GM12878 (cell line): ENCODE measurements around the gene STK4. TPM values are rescaled to one million over a fixed set of nuclear protein-coding genes. Genes with fewer than 3 reads are reported as not detected.
A peak's percentile ranks its signal among the peaks of the same experiment; 100 is the strongest.

Experiments used
- ATAC-seq: fragments of 200-7000 bp; cut with Tn5 transposase; 3 replicates; pipeline ENCODE4 v1.9.1; 2020; ENCODE audit warnings: mild to moderate bottlenecking, moderate library complexity
- BruUV-seq: library from RNA; stranded (reverse); fragments of 400-500 nt; replicated peaks from 2 replicates; lab custom pipeline; 2021; lab: Mats Ljungman, UMichigan
- CTCF ChIA-PET: fragments of 300-600 bp; sonication (Branson Sonifier 250); formaldehyde crosslinking; extraction: SDS; loops from one replicate; lab custom pipeline; 2021; ENCODE audit warnings: inconsistent platforms; lab: Yijun Ruan, JAX
- POLR2A ChIA-PET: fragments of 350-600 bp; formaldehyde crosslinking; extraction: SDS; loops from one replicate; lab custom pipeline; 2021; ENCODE audit warnings: inconsistent platforms; lab: Charles Lee
- RAD21 ChIA-PET: fragments of 300-600 bp; sonication (Branson Sonifier 250); formaldehyde crosslinking; loops from one replicate; lab custom pipeline; 2023; ENCODE audit warnings: antibody characterized with exemption; ENCODE audit not compliant: unreplicated experiment; lab: Charles Lee
- SMC1A ChIA-PET: fragments of 300-600 bp; sonication (Branson Sonifier 250); formaldehyde crosslinking; loops from one replicate; lab custom pipeline; 2023; ENCODE audit not compliant: unreplicated experiment, uncharacterized antibody; lab: Charles Lee
- DNase-seq: peaks from one replicate; pipeline ENCODE4 v3.0.0-alpha.2; 2011; ENCODE audit warnings: low read depth, low spot score
- FAIRE-seq: peaks from 3 replicates; lab custom pipeline; 2011; peaks lifted over from hg19 to GRCh38; lab: Jason Lieb, UNC
- H2AFZ ChIP-seq: 2 replicates; pipeline ENCODE4 v1.6.0; 2011; ENCODE audit warnings: low read depth, low read length, control low read depth; ENCODE audit not compliant: control insufficient read depth
- H3K27ac ChIP-seq: 2 replicates; pipeline ENCODE4 v1.5.1; 2011; ENCODE audit warnings: control low read depth; ENCODE audit not compliant: control insufficient read depth, insufficient read depth
- H3K27me3 ChIP-seq, 2 experiments: replicated peaks in 1 of 2; 2 replicates each; pipeline versions ENCODE4 v1.6.0 to v1.6.1; 2011; ENCODE audit warnings: low read length in 1 of 2; ENCODE audit not compliant: control insufficient read depth in 2 of 2, insufficient read depth in 2 of 2
- H3K36me3 ChIP-seq, 2 experiments: 2 replicates each; pipeline ENCODE4 v1.5.1; 2011; ENCODE audit warnings: low read length in 1 of 2; ENCODE audit not compliant: control insufficient read depth in 2 of 2, insufficient read depth in 2 of 2
- H3K4me1 ChIP-seq: 2 replicates; pipeline ENCODE4 v1.6.1; 2011; ENCODE audit warnings: mild to moderate bottlenecking, low read length, moderate library complexity, mixed read lengths; ENCODE audit not compliant: control insufficient read depth, insufficient read depth
- H3K4me2 ChIP-seq: 2 replicates; pipeline ENCODE4 v1.6.0; 2011; ENCODE audit warnings: control low read depth; ENCODE audit not compliant: control insufficient read depth, insufficient read depth
- H3K4me3 ChIP-seq: fragments of 200-600 bp; sonication (generic); 2 replicates; pipeline ENCODE4 v1.5.1; 2016
- H3K79me2 ChIP-seq: 2 replicates; pipeline ENCODE4 v1.6.0; 2011; ENCODE audit warnings: low read length; ENCODE audit not compliant: control insufficient read depth, insufficient read depth
- H3K9ac ChIP-seq: 2 replicates; pipeline ENCODE4 v1.8.0; 2011; ENCODE audit warnings: low read length, control low read depth, mixed read lengths; ENCODE audit not compliant: control insufficient read depth, insufficient read depth
- H3K9me3 ChIP-seq: replicated peaks from 3 replicates; pipeline ENCODE4 v1.5.1; 2011; ENCODE audit warnings: mild to moderate bottlenecking, low read length; ENCODE audit not compliant: control insufficient read depth, insufficient read depth
- H4K20me1 ChIP-seq: 2 replicates; pipeline ENCODE4 v1.6.0; 2011; ENCODE audit not compliant: control insufficient read depth, insufficient read depth
- JUNB ChIP-seq: IDR thresholded peaks from 2 replicates; pipeline ENCODE4 v1.6.1; 2016; ENCODE audit warnings: antibody characterized with exemption, mild to moderate bottlenecking
- LARP7 ChIP-seq: fragments of 450-650 bp; IDR thresholded peaks from 2 replicates; pipeline ENCODE4 v1.6.1; 2017; ENCODE audit warnings: mild to moderate bottlenecking
- STAT1 ChIP-seq: fragments of 450-650 bp; conservative IDR thresholded peaks from 2 replicates; pipeline ENCODE4 v1.6.1; 2014; ENCODE audit warnings: antibody characterized with exemption, mild to moderate bottlenecking
- ZNF207 ChIP-seq: fragments of 450-650 bp; IDR thresholded peaks from 2 replicates; pipeline ENCODE4 v1.6.1; 2014; ENCODE audit warnings: antibody characterized with exemption, mild to moderate bottlenecking, borderline replicate concordance
- ZNF24 ChIP-seq: fragments of 450-650 bp; IDR thresholded peaks from 2 replicates; pipeline ENCODE4 v1.6.1; 2017; ENCODE audit warnings: antibody characterized with exemption, mild to moderate bottlenecking
- in situ Hi-C: fragments of 300-500 bp; cut with MboI; formaldehyde crosslinking; loops from 9 replicates; pipeline ENCODE4 v1.14.3; 2018; ENCODE audit warnings: mixed read lengths
- intact Hi-C: fragments of 100-400 bp; cut with micrococcal nuclease; formaldehyde crosslinking; loops from one replicate; pipeline ENCODE4 v1.14.2; 2022; ENCODE audit not compliant: unreplicated experiment
- polyA plus RNA-seq, 11 experiments: library from polyadenylated mRNA; depleted of rRNA in 4 of 11; unstranded in 6 of 11; stranded (reverse) in 5 of 11; fragments of >200 nt; fragmentation: Nextera tagmentation in 4 of 11; fragmentation: Illumina TruSeq in 1 of 11; extraction: Ambion mirVana in 4 of 11; extraction: Trizol in 1 of 11; gene quantifications; 1 replicate in 1 of 11; 2 replicates in 10 of 11; pipeline versions ENCODE4 v1.2.1 to v1.2.3, GENCODE V29; 2011 to 2016; ENCODE audit warnings: inconsistent platforms in 2 of 11, missing spikeins in 2 of 11, low read depth in 1 of 11
- total RNA-seq, 4 experiments: library from RNA; depleted of rRNA in 3 of 4; stranded (reverse); fragments of >200 nt in 3 of 4; fragmentation: Illumina TruSeq in 1 of 4; extraction: Trizol in 1 of 4; gene quantifications; 2 replicates each; pipeline versions ENCODE4 v1.2.1 to v1.2.3, GENCODE V29; 2013 to 2021
- TF ChIP-seq, protein P1 (sequence below): fragments of 450-650 bp; IDR thresholded peaks from 2 replicates; pipeline ENCODE4 v1.6.1; 2018; ENCODE audit warnings: mild to moderate bottlenecking, low read depth, moderate library complexity; ENCODE audit not compliant: partially characterized antibody
- TF ChIP-seq, protein P2 (sequence below): IDR thresholded peaks from 2 replicates; pipeline ENCODE4 v1.6.1; 2012; ENCODE audit warnings: low read depth, low read length, improper control_type of control experiment
- TF ChIP-seq, protein P3 (sequence below): fragments of 450-650 bp; IDR thresholded peaks from 2 replicates; pipeline ENCODE4 v1.6.1; 2014; ENCODE audit warnings: mild to moderate bottlenecking

Gene STK4
- total and polyA plus RNA-seq, 10 of the 15 experiments (the other 5 are each of a cell fraction or from before 2014, with no cell fraction given) = 24.0 to 135 (median 89.7) TPM

DNA sequence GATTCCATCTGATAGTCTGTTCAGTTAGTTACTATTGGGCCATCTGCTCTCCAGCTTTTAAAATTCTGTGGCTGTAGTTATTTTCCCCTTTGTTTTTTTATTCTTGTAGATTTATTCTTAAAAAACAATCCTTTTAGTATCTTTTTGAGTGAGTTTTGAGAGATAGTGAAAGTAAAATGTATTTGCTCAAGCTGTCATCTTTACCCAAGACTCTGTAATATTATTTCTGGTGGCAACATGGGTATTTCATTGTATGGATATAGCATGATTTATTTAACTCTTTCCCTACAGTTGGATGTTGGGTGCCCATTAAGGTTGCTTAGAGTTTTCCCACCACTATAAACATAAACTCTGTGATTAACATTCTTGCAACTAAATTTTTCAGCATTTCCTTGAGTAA, 24.6 kb downstream of the STK4 start:
- DNase-seq = no peak
- Histone ChIP-seq H3K36me3 (peaks cover 3 to 26% of the 10 kb centered on the region in 2 experiments), H3K9ac (peak overlapping the region; percentile 42; the same call in 1 of the 2 replicates), H3K4me2 (peak overlapping the region; percentile 72), H3K27me3 (no peaks in the 10 kb centered on the region), H3K27ac (peak overlapping the region; percentile 69), H3K79me2 (peaks cover 54% of the 10 kb centered on the region), H3K4me3 (peak overlapping the region; percentile 51; the same call in 1 of the 2 replicates), H3K9me3 (no peaks in the 10 kb centered on the region; the same call in 2 of the 3 replicates), H3K4me1 (peaks cover 5% of the 10 kb centered on the region; the same call in 1 of the 2 replicates), H2AFZ (no peak overlapping the region), H4K20me1 (no peaks in the 10 kb centered on the region)
- RAD21 ChIA-PET = interaction anchor here (2.2 to 2.5 kb wide), 3 partner anchors 13 to 23 kb away, joined by 8 to 14 read pairs (median 10); partner anchors contain the start of gene STK4
- BruUV-seq = no TSS peak
- ATAC-seq = peak; percentile 52
- FAIRE-seq = no peak
- TF ChIP-seq STAT1 (no peak), ZNF207 (no peak), LARP7 (no peak), ZNF24 (no peak), JUNB (peak; percentile 36)
- TF ChIP-seq, protein P1, sequence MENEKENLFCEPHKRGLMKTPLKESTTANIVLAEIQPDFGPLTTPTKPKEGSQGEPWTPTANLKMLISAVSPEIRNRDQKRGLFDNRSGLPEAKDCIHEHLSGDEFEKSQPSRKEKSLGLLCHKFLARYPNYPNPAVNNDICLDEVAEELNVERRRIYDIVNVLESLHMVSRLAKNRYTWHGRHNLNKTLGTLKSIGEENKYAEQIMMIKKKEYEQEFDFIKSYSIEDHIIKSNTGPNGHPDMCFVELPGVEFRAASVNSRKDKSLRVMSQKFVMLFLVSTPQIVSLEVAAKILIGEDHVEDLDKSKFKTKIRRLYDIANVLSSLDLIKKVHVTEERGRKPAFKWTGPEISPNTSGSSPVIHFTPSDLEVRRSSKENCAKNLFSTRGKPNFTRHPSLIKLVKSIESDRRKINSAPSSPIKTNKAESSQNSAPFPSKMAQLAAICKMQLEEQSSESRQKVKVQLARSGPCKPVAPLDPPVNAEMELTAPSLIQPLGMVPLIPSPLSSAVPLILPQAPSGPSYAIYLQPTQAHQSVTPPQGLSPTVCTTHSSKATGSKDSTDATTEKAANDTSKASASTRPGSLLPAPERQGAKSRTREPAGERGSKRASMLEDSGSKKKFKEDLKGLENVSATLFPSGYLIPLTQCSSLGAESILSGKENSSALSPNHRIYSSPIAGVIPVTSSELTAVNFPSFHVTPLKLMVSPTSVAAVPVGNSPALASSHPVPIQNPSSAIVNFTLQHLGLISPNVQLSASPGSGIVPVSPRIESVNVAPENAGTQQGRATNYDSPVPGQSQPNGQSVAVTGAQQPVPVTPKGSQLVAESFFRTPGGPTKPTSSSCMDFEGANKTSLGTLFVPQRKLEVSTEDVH = no peak
- TF ChIP-seq, protein P2, sequence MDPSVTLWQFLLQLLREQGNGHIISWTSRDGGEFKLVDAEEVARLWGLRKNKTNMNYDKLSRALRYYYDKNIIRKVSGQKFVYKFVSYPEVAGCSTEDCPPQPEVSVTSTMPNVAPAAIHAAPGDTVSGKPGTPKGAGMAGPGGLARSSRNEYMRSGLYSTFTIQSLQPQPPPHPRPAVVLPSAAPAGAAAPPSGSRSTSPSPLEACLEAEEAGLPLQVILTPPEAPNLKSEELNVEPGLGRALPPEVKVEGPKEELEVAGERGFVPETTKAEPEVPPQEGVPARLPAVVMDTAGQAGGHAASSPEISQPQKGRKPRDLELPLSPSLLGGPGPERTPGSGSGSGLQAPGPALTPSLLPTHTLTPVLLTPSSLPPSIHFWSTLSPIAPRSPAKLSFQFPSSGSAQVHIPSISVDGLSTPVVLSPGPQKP = no peak
- TF ChIP-seq, protein P3, sequence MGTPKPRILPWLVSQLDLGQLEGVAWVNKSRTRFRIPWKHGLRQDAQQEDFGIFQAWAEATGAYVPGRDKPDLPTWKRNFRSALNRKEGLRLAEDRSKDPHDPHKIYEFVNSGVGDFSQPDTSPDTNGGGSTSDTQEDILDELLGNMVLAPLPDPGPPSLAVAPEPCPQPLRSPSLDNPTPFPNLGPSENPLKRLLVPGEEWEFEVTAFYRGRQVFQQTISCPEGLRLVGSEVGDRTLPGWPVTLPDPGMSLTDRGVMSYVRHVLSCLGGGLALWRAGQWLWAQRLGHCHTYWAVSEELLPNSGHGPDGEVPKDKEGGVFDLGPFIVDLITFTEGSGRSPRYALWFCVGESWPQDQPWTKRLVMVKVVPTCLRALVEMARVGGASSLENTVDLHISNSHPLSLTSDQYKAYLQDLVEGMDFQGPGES = no peak
- SMC1A ChIA-PET = interaction anchor here (0.8 to 3.8 kb wide), 9 partner anchors 9 to 53 kb away, joined by 3 to 24 read pairs (median 3); partner anchors contain the start of gene TOMM34
- in situ Hi-C loops = no loop called here
- intact Hi-C loops = no loop called here
- CTCF ChIA-PET = interaction anchor here (0.9 to 2.4 kb wide), 7 partner anchors 13 to 303 kb away, joined by 3 to 7 read pairs (median 4); partner anchors contain the start of gene TOMM34
- POLR2A ChIA-PET = interaction anchor here (1.2 kb wide), 1 partner anchor 20 kb away, joined by 3 read pairs; no protein-coding TSS in a partner anchor
